NB4 (cell line): ENCODE measurements around the gene C4orf50.

Source experiments
- CTCF ChIP-seq: IDR thresholded peaks from one replicate; pipeline ENCODE4 v1.5.1; 2012; ENCODE audit warnings: low read depth, low read length
- MYC ChIP-seq: IDR thresholded peaks from 2 replicates; pipeline ENCODE4 v1.6.1; 2011; ENCODE audit warnings: low read depth, low read length
- POLR2A ChIP-seq: IDR thresholded peaks from 2 replicates; pipeline ENCODE4 v1.6.1; 2011; ENCODE audit warnings: mild to moderate bottlenecking; ENCODE audit not compliant: insufficient read length; ENCODE audit errors: extremely low read depth

- no peak for TF ChIP-seq MYC
- no peak for TF ChIP-seq CTCF
- TF ChIP-seq POLR2A = no peak
Measured at GRCh38 chr4:6030679-6031078, 12.4 kb upstream of the C4orf50 start.
